Upper lobe of left lung (tissue), 6 donors: ENCODE data around the gene MED13. TPM values are rescaled to one million over a fixed set of nuclear protein-coding genes. Genes with fewer than 3 reads are reported as not detected.

Experiments
- ATAC-seq, 2 donors: fragments of 200-7000 bp; cut with Tn5 transposase; one replicate each; pipeline ENCODE4 v1.9.1; 2022; ENCODE audit warnings: mild to moderate bottlenecking in 2 of 2, moderate library complexity in 2 of 2; ENCODE audit not compliant: low FRiP score in 2 of 2
- DNase-seq, 2 donors: peaks; one replicate each; pipeline ENCODE4 v3.0.0-alpha.2; 2019 to 2020
- H3K27ac ChIP-seq, 4 donors: fragments of 200-600 bp; sonication (generic); one replicate each; pipeline ENCODE4 v1.5.1; 2016 to 2019
- H3K27me3 ChIP-seq, 4 donors: fragments of 200-600 bp; sonication (generic); one replicate each; pipeline ENCODE4 v1.5.1; 2017 to 2019
- H3K36me3 ChIP-seq, 4 donors: fragments of 200-600 bp; sonication (generic); one replicate each; pipeline ENCODE4 v1.5.1; 2016 to 2019
- H3K4me1 ChIP-seq, 4 donors: fragments of 200-600 bp; sonication (generic); one replicate each; pipeline ENCODE4 v1.5.1; 2018 to 2019
- H3K4me3 ChIP-seq, 4 donors: fragments of 200-600 bp; sonication (generic); one replicate each; pipeline ENCODE4 v1.5.1; 2017 to 2019; ENCODE audit warnings: mild to moderate bottlenecking in 2 of 4, moderate library complexity in 1 of 4
- H3K9me3 ChIP-seq, 4 donors: fragments of 200-600 bp; sonication (generic); one replicate each; pipeline ENCODE4 v1.5.1; 2018 to 2019
- EP300 ChIP-seq, 4 donors: sonication (generic); formaldehyde crosslinking; IDR thresholded peaks; one replicate each; pipeline ENCODE4 v1.5.1; 2017; ENCODE audit warnings: antibody characterized with exemption in 4 of 4, control low read depth in 2 of 4
- POLR2A ChIP-seq, 4 donors: fragments of 450-650 bp; IDR thresholded peaks; one replicate each; pipeline ENCODE4 v1.5.1; 2016 to 2017; ENCODE audit warnings: antibody characterized with exemption in 4 of 4, mild to moderate bottlenecking in 2 of 4
- POLR2AphosphoS5 ChIP-seq, 2 donors: sonication (generic); formaldehyde crosslinking; IDR thresholded peaks; one replicate each; pipeline ENCODE4 v1.5.1; 2017; ENCODE audit warnings: antibody characterized with exemption in 2 of 2
- WGBS, 2 donors: methylation state at CpG; one replicate each; pipeline ENCODE4 v1.1.5; 2017 to 2018; 5-methylcytosine and 5-hydroxymethylcytosine counted together
- total RNA-seq, 6 donors: library from RNA; depleted of rRNA in 4 of 6; stranded (reverse); fragments of >200 nt in 4 of 6; gene quantifications; one replicate each; pipeline versions ENCODE4 v1.1.0 to v1.2.1, GENCODE V29; 2016 to 2021
- TF ChIP-seq, protein P1 (sequence below), 6 experiments: fragments of 450-650 bp in 4 of 6; fragments of 200-600 bp in 2 of 6; sonication (generic) in 2 of 6; IDR thresholded peaks; one replicate each; pipeline ENCODE4 v1.5.1; 2016 to 2019; ENCODE audit warnings: antibody characterized with exemption in 6 of 6
- donor health status: DM: no; HTN: no; CAD: no; lungs with moderate emphysema.
- donor health status: DM: no; HTN: yes; CAD: no; lungs with severe emphysema.

MED13 gene
- total RNA-seq, 6 donors from 2014 or later: 52.7 to 109 (median 71.3) TPM

DNA sequence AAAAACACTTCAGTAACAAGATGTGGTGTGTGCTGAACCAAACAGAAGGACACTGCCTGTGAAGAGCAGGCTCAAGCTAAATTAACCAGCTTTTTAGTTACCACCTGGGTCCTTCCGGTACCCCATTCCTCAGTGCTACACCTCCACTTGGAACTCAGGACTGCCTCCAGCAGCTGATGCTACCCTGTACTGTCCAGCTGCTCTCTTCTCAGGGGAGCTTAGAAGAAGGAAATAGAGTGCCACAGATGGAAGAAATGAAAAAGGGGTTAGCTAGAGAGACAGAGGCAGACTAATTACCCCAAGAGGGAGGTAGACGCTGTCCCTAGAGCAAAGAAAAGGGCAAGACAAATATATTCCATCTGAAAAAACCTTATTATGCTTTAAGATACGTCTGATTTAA is 5.7 kb downstream of the MED13 start:
- no peak overlapping the region for H3K4me3 ChIP-seq
- H3K27me3 ChIP-seq: no peaks in the 10 kb centered on the region
- H3K27ac ChIP-seq: no peak overlapping the region
- H3K9me3 ChIP-seq: no peaks in the 10 kb centered on the region
- TF ChIP-seq POLR2A (IDR thresholded peaks at IDR 0.05) (no peak), EP300 (IDR thresholded peaks at IDR 0.05) (no peak), POLR2AphosphoS5 (IDR thresholded peaks at IDR 0.05) (no peak)
- TF ChIP-seq, protein P1, sequence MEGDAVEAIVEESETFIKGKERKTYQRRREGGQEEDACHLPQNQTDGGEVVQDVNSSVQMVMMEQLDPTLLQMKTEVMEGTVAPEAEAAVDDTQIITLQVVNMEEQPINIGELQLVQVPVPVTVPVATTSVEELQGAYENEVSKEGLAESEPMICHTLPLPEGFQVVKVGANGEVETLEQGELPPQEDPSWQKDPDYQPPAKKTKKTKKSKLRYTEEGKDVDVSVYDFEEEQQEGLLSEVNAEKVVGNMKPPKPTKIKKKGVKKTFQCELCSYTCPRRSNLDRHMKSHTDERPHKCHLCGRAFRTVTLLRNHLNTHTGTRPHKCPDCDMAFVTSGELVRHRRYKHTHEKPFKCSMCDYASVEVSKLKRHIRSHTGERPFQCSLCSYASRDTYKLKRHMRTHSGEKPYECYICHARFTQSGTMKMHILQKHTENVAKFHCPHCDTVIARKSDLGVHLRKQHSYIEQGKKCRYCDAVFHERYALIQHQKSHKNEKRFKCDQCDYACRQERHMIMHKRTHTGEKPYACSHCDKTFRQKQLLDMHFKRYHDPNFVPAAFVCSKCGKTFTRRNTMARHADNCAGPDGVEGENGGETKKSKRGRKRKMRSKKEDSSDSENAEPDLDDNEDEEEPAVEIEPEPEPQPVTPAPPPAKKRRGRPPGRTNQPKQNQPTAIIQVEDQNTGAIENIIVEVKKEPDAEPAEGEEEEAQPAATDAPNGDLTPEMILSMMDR (IDR thresholded peaks at IDR 0.05): no peak
- H3K4me1 ChIP-seq: peaks cover 32 to 57% (median 49%) of the 10 kb centered on the region in 4 donors
- DNase-seq: no peak
- ATAC-seq: no peak
- WGBS, 2 donors: 72 to 75% methylated on average over 3 of the region's 3 CpGs
- peaks cover 5 to 44% (median 12%) of the 10 kb centered on the region in 4 donors for H3K36me3 ChIP-seq

DNA sequence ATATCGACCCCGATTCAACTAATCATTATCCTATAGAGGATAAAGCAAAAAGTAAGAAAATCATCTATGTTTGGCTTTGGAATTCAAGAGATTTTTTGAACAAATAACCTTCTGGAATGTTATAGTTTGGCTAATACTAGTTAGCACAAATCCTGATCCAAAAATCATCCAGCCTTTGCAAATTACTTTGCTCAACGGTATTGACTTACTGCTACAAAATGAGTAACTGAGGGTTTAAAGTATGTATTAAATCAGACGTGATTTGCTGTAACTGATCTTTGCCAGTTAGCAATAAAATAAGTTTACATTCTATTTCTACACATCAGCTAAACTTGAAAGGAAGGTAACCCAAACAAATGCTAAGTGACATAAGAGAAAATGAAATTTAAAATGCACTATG is 6.5 kb downstream of the MED13 start:
- ATAC-seq (no peak), DNase-seq (no peak)
- H3K27ac ChIP-seq: no peak overlapping the region
- H3K36me3 ChIP-seq: peaks cover 5 to 48% (median 12%) of the 10 kb centered on the region in 4 donors
- TF ChIP-seq EP300 (IDR thresholded peaks at IDR 0.05) (no peak), POLR2AphosphoS5 (IDR thresholded peaks at IDR 0.05) (no peak), POLR2A (IDR thresholded peaks at IDR 0.05) (no peak)
- TF ChIP-seq, protein P1 (IDR thresholded peaks at IDR 0.05): no peak
- no peak overlapping the region for H3K4me3 ChIP-seq
- peaks cover 32 to 56% (median 48%) of the 10 kb centered on the region in 4 donors for H3K4me1 ChIP-seq
- no peaks in the 10 kb centered on the region for H3K9me3 ChIP-seq
- WGBS, 2 donors: 64 to 72% methylated on average over 4 of the region's 4 CpGs
- H3K27me3 ChIP-seq: no peaks in the 10 kb centered on the region

DNA sequence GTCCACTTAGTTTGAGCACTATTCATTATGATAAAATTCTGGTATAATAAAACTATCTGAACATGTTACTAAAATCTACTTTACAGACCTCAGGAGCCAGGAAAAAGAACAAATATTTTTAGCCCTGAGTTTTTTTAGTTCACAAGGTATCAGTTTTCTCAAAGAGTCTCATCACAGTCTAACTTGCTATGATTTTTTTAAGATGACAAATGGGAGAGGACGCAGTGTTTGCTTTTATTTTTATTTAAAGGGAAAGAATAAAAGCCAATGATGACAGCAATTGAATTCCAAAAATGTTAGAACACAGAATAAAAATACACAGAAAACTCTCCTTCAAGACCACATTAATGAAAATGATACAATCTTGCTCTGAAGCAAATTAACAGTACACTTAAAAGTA is 7.4 kb downstream of the MED13 start:
- H3K4me3 ChIP-seq: no peak overlapping the region
- no peaks in the 10 kb centered on the region for H3K9me3 ChIP-seq
- H3K36me3 ChIP-seq: peaks cover 5 to 49% (median 12%) of the 10 kb centered on the region in 4 donors
- TF ChIP-seq POLR2AphosphoS5 (IDR thresholded peaks at IDR 0.05) (no peak), EP300 (IDR thresholded peaks at IDR 0.05) (no peak), POLR2A (IDR thresholded peaks at IDR 0.05) (no peak)
- TF ChIP-seq, protein P1 (IDR thresholded peaks at IDR 0.05): no peak
- H3K27me3 ChIP-seq: no peaks in the 10 kb centered on the region
- 53 to 62% methylated on average over 1 of the region's 1 CpG for WGBS, 2 donors
- no peak for DNase-seq
- no peak for ATAC-seq
- peaks cover 26 to 50% (median 44%) of the 10 kb centered on the region in 4 donors for H3K4me1 ChIP-seq
- no peak overlapping the region for H3K27ac ChIP-seq

DNA sequence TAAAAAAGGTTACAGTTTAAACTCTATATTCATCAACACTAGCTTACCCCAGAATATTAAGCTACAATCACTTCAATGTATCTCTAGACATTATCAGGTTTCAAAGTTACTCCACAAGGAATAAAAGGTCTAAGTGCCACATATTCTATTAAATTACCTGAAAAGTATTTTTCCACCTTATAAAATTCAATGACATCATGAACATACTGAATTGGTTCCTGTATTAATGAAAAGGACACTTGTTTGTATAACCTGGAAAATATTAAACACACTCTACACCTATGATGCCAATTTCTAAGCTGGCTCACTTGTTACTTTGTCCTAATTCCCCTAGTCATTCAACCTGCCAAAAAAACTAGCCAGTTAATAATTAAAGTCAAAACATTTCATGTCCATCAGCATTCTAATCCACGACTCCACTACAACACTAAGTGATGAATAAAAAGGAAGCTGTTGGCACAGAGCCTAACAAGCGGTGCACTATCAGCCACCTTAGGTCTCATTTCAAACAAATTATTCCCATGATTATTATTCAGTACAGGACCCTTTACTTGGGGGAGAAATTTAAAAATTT is 12.2 kb downstream of the MED13 start:
- WGBS, 2 donors: 43 to 60% methylated on average over 2 of the region's 2 CpGs
- TF ChIP-seq EP300 (IDR thresholded peaks at IDR 0.05) (no peak), POLR2A (IDR thresholded peaks at IDR 0.05) (no peak), POLR2AphosphoS5 (IDR thresholded peaks at IDR 0.05) (no peak)
- TF ChIP-seq, protein P1 (IDR thresholded peaks at IDR 0.05): no peak
- Histone ChIP-seq H3K36me3 (peaks cover 6 to 78% (median 16%) of the 10 kb centered on the region in 4 donors), H3K9me3 (no peaks in the 10 kb centered on the region), H3K27me3 (no peaks in the 10 kb centered on the region), H3K27ac (no peak overlapping the region), H3K4me3 (no peak overlapping the region), H3K4me1 (peaks cover 4 to 20% (median 13%) of the 10 kb centered on the region in 4 donors)
- no peak for DNase-seq
- no peak for ATAC-seq

DNA sequence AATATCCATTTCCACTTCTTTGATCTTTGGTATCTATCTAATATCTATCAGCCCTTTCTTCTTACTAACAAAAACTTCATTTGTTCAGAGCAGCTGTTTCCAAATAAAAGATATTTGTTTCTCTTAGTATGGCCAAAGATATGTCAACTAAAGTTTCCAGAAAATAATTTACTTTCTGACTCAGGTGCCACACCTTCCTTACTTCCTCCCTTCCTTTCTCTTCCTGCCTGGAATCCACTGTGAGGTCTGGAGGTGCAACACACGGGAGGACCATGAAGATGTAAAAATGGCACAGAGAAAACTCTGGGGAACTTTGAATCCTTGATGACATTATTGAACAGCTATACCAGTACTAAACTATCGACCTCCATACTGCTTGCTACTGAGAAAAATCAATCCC is 14.0 kb downstream of the MED13 start:
- Histone ChIP-seq H3K36me3 (peaks cover 9 to 86% (median 23%) of the 10 kb centered on the region in 4 donors), H3K9me3 (no peaks in the 10 kb centered on the region), H3K27ac (no peak overlapping the region), H3K4me3 (no peak overlapping the region), H3K27me3 (no peaks in the 10 kb centered on the region), H3K4me1 (peaks cover 4 to 18% (median 6%) of the 10 kb centered on the region in 4 donors)
- DNase-seq: no peak
- no peak for ATAC-seq
- WGBS, 2 donors: 70 to 72% methylated on average over 2 of the region's 2 CpGs
- no peak for TF ChIP-seq EP300 (IDR thresholded peaks at IDR 0.05)
- no peak for TF ChIP-seq POLR2A (IDR thresholded peaks at IDR 0.05)
- TF ChIP-seq POLR2AphosphoS5 (IDR thresholded peaks at IDR 0.05): no peak
- TF ChIP-seq, protein P1 (IDR thresholded peaks at IDR 0.05): no peak
